ENCODE measurements around the gene DCN. TPM values are rescaled to one million over a fixed set of nuclear protein-coding genes. Genes with fewer than 3 reads are reported as not detected.

The DCN gene
- total RNA-seq, 4 donors from 2014 or later = 610 to 3,671 (median 2,794) TPM

- no peak for TF ChIP-seq CTCF (IDR thresholded peaks at IDR 0.05; ENCODE audit: low read depth)
Measured at GRCh38 chr12:91171476-91171875, 11.1 kb downstream of the DCN start.

- no peak for TF ChIP-seq CTCF (IDR thresholded peaks at IDR 0.05; ENCODE audit: low read depth)
Measured at GRCh38 chr12:91163116-91163515, 19.5 kb downstream of the DCN start.

GRCh38 chr12:91161009-91161408 lies 21.6 kb downstream of the DCN start:
- TF ChIP-seq CTCF (IDR thresholded peaks at IDR 0.05; ENCODE audit: low read depth) = no peak

GRCh38 chr12:91155990-91156389 lies 26.6 kb downstream of the DCN start:
- no peak for TF ChIP-seq CTCF (IDR thresholded peaks at IDR 0.05; ENCODE audit: low read depth)

- no peak for TF ChIP-seq CTCF (IDR thresholded peaks at IDR 0.05; ENCODE audit: low read depth)
Measured at GRCh38 chr12:91154131-91154530, 28.5 kb downstream of the DCN start.

GRCh38 chr12:91144053-91144452 lies 38.6 kb downstream of the DCN start:
- no peak for TF ChIP-seq CTCF (IDR thresholded peaks at IDR 0.05; ENCODE audit: low read depth)

- no peak for TF ChIP-seq CTCF (IDR thresholded peaks at IDR 0.05; ENCODE audit: low read depth)
Measured at GRCh38 chr12:91143206-91143605, 39.4 kb downstream of the DCN start.
